WTC11 (cell line): ENCODE data around the gene LMO2. TPM values are rescaled to one million over a fixed set of nuclear protein-coding genes. Genes with fewer than 3 reads are reported as not detected.
"Not testable (repeated sequence)": the region's sequence is repeated elsewhere in the genome, so short reads cannot be mapped to it uniquely, and the experiment has no call there.

Experiments used
- ATAC-seq: fragments of 200-7000 bp; cut with Tn5 transposase; 2 replicates; pipeline ENCODE4 v1.10.0; 2021; ENCODE audit warnings: mild to moderate bottlenecking, moderate library complexity
- CTCF ChIA-PET: fragments of 300-600 bp; sonication (Branson Sonifier 250); formaldehyde crosslinking; loops from one replicate; lab custom pipeline; 2021; ENCODE audit warnings: antibody characterized with exemption; lab: Charles Lee
- POLR2A ChIA-PET: fragments of 350-600 bp; sonication (Branson Sonifier 250); formaldehyde crosslinking; loops from one replicate; lab custom pipeline; 2021; ENCODE audit warnings: antibody characterized with exemption; lab: Charles Lee
- DNase-seq: peaks from one replicate; pipeline ENCODE4 v3.0.0; 2021; ENCODE audit warnings: low spot score
- H3K27ac Mint-ChIP-seq: 2 replicates; pipeline ENCODE4 v1.8.0; 2021; ENCODE audit warnings: mixed read lengths
- H3K27me3 Mint-ChIP-seq: 2 replicates; pipeline ENCODE4 v1.8.0; 2021; ENCODE audit warnings: low read depth, mild to moderate bottlenecking, moderate library complexity, mixed read lengths
- H3K36me3 Mint-ChIP-seq: 2 replicates; pipeline ENCODE4 v1.8.0; 2021; ENCODE audit warnings: mixed read lengths
- H3K4me1 Mint-ChIP-seq: 2 replicates; pipeline ENCODE4 v1.8.0; 2022; ENCODE audit warnings: mixed read lengths
- H3K4me3 Mint-ChIP-seq: 2 replicates; pipeline ENCODE4 v1.8.0; 2021; ENCODE audit warnings: mild to moderate bottlenecking, moderate library complexity, mixed read lengths
- H3K9me3 Mint-ChIP-seq: 2 replicates; pipeline ENCODE4 v1.8.0; 2021; ENCODE audit warnings: mixed read lengths
- CREM ChIP-seq: sonication (generic); formaldehyde crosslinking; IDR thresholded peaks from 2 replicates; pipeline ENCODE4 v1.8.1; 2022; ENCODE audit warnings: mild to moderate bottlenecking, missing genetic modification reagents, moderate library complexity
- ELF4 ChIP-seq: sonication (generic); formaldehyde crosslinking; IDR thresholded peaks from 2 replicates; pipeline ENCODE4 v1.8.1; 2022; ENCODE audit warnings: low read depth, mild to moderate bottlenecking, moderate library complexity, missing genetic modification reagents
- ESRRA ChIP-seq: sonication (generic); formaldehyde crosslinking; IDR thresholded peaks from 2 replicates; pipeline ENCODE4 v1.8.1; 2022; ENCODE audit warnings: mild to moderate bottlenecking, missing genetic modification reagents, borderline replicate concordance
- FOXJ3 ChIP-seq: sonication (generic); formaldehyde crosslinking; IDR thresholded peaks from 2 replicates; pipeline ENCODE4 v1.9.0; 2021; ENCODE audit warnings: missing genetic modification reagents, mild to moderate bottlenecking, borderline replicate concordance
- GABPB1 ChIP-seq: sonication (generic); formaldehyde crosslinking; IDR thresholded peaks from 2 replicates; pipeline ENCODE4 v1.8.1; 2023; ENCODE audit warnings: mild to moderate bottlenecking, missing genetic modification reagents
- GTF2I ChIP-seq: fragments of 250-450 bp; sonication (Bioruptor Pico); conservative IDR thresholded peaks from 2 replicates; pipeline ENCODE4 v1.4.0; 2021; ENCODE audit warnings: mild to moderate bottlenecking
- IRF2 ChIP-seq: sonication (generic); formaldehyde crosslinking; IDR thresholded peaks from 2 replicates; pipeline ENCODE4 v1.8.0; 2022; ENCODE audit warnings: low read depth, missing genetic modification reagents, borderline replicate concordance
- NFE2L1 ChIP-seq: sonication (generic); formaldehyde crosslinking; IDR thresholded peaks from 2 replicates; pipeline ENCODE4 v1.8.1; 2023; ENCODE audit warnings: missing genetic modification reagents
- NR3C1 ChIP-seq: sonication (generic); formaldehyde crosslinking; conservative IDR thresholded peaks from 2 replicates; pipeline ENCODE4 v1.8.1; 2023; ENCODE audit warnings: low read depth, mild to moderate bottlenecking, missing genetic modification reagents
- ZNF138 ChIP-seq: sonication (generic); formaldehyde crosslinking; conservative IDR thresholded peaks from 2 replicates; pipeline ENCODE4 v1.8.1; 2022; ENCODE audit warnings: mild to moderate bottlenecking, moderate library complexity, missing genetic modification reagents
- ZNF219 ChIP-seq: sonication (generic); formaldehyde crosslinking; IDR thresholded peaks from 2 replicates; pipeline ENCODE4 v1.8.0; 2023; ENCODE audit warnings: missing genetic modification reagents, mild to moderate bottlenecking, borderline replicate concordance
- ZNF317 ChIP-seq: sonication (generic); formaldehyde crosslinking; IDR thresholded peaks from 2 replicates; pipeline ENCODE4 v1.8.1; 2023; ENCODE audit warnings: low read depth, mild to moderate bottlenecking, moderate library complexity, missing genetic modification reagents, borderline replicate concordance
- ZNF423 ChIP-seq: fragments of 250-450 bp; sonication (Bioruptor Pico); IDR thresholded peaks from 2 replicates; pipeline ENCODE4 v2.1.2; 2022; ENCODE audit warnings: mild to moderate bottlenecking, moderate library complexity
- total RNA-seq: library from RNA; stranded (reverse); gene quantifications from 3 replicates; pipeline ENCODE4 v1.2.3, GENCODE V29; 2021
- TF ChIP-seq, protein P1 (sequence below): fragments of 200-600 bp; IDR thresholded peaks from 2 replicates; pipeline ENCODE4 v1.8.0; 2022; ENCODE audit warnings: antibody characterized with exemption
- TF ChIP-seq, protein P2 (sequence below): sonication (generic); formaldehyde crosslinking; IDR thresholded peaks from 2 replicates; pipeline ENCODE4 v1.8.0; 2023; ENCODE audit warnings: missing genetic modification reagents
- TF ChIP-seq, protein P3 (sequence below): sonication (generic); formaldehyde crosslinking; IDR thresholded peaks from 2 replicates; pipeline ENCODE4 v1.8.1; 2023; ENCODE audit warnings: mild to moderate bottlenecking, missing genetic modification reagents, moderate library complexity
- TF ChIP-seq, protein P4 (sequence below): sonication (generic); formaldehyde crosslinking; IDR thresholded peaks from 2 replicates; pipeline ENCODE4 v1.8.0; 2022; ENCODE audit warnings: mild to moderate bottlenecking, missing genetic modification reagents
- TF ChIP-seq, protein P5 (sequence below): sonication (generic); formaldehyde crosslinking; IDR thresholded peaks from 2 replicates; pipeline ENCODE4 v1.8.1; 2022; ENCODE audit warnings: mild to moderate bottlenecking, missing genetic modification reagents, moderate library complexity, borderline replicate concordance
- TF ChIP-seq, protein P6 (sequence below): fragments of 250-450 bp; sonication (Bioruptor Pico); IDR thresholded peaks from 2 replicates; pipeline ENCODE4 v2.1.2; 2022; ENCODE audit warnings: mild to moderate bottlenecking, moderate library complexity

Gene LMO2
- total RNA-seq, 1 experiment from 2014 or later, result 3.4 TPM

DNA sequence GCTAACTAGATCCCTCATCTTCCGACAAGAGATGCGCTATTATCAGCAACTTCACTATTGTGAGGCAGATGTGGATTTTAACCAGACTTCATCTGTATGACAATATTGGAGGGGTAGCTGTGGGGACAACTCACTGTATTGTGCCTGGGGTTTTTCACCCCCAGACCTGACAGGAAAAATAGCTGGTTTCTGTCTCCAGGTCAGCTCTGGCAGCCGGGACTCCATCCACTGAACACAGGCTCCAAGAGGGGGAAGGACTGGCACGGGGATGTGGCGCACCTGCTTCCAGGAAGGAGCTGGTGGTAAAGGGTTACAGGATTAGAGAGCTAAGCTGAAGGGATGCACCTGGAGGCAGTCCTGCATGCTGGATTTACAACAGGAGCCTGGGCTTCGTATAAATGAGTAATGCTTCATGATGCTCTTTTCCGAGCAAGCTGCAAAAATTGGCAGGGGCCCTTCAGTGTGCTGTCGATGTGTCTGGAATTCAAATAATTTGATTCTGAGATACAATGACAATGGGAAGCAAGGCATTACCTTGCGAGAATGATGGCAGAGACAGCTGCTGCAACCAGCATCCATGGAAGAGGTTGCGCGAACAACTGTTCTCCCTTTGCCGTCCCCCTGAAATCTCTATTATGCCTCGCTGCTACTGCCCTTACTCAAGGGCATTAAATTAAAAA lies 49.5 kb downstream of the LMO2 start:
- Mint-ChIP-seq H3K36me3 (no peaks in the 10 kb centered on the region), H3K4me1 (no peaks in the 10 kb centered on the region), H3K9me3 (no peaks in the 10 kb centered on the region), H3K4me3 (no peak overlapping the region)
- DNase-seq, result no peak
- no peak for TF ChIP-seq CREM
- TF ChIP-seq, protein P1, sequence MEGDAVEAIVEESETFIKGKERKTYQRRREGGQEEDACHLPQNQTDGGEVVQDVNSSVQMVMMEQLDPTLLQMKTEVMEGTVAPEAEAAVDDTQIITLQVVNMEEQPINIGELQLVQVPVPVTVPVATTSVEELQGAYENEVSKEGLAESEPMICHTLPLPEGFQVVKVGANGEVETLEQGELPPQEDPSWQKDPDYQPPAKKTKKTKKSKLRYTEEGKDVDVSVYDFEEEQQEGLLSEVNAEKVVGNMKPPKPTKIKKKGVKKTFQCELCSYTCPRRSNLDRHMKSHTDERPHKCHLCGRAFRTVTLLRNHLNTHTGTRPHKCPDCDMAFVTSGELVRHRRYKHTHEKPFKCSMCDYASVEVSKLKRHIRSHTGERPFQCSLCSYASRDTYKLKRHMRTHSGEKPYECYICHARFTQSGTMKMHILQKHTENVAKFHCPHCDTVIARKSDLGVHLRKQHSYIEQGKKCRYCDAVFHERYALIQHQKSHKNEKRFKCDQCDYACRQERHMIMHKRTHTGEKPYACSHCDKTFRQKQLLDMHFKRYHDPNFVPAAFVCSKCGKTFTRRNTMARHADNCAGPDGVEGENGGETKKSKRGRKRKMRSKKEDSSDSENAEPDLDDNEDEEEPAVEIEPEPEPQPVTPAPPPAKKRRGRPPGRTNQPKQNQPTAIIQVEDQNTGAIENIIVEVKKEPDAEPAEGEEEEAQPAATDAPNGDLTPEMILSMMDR, result no peak
- TF ChIP-seq GABPB1 (CRISPR knock-in tag), result no peak
- TF ChIP-seq, protein P2, sequence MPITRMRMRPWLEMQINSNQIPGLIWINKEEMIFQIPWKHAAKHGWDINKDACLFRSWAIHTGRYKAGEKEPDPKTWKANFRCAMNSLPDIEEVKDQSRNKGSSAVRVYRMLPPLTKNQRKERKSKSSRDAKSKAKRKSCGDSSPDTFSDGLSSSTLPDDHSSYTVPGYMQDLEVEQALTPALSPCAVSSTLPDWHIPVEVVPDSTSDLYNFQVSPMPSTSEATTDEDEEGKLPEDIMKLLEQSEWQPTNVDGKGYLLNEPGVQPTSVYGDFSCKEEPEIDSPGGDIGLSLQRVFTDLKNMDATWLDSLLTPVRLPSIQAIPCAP (CRISPR knock-in tag), result no peak
- TF ChIP-seq, protein P3, sequence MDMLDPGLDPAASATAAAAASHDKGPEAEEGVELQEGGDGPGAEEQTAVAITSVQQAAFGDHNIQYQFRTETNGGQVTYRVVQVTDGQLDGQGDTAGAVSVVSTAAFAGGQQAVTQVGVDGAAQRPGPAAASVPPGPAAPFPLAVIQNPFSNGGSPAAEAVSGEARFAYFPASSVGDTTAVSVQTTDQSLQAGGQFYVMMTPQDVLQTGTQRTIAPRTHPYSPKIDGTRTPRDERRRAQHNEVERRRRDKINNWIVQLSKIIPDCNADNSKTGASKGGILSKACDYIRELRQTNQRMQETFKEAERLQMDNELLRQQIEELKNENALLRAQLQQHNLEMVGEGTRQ, result no peak
- TF ChIP-seq, protein P4, sequence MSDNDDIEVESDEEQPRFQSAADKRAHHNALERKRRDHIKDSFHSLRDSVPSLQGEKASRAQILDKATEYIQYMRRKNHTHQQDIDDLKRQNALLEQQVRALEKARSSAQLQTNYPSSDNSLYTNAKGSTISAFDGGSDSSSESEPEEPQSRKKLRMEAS, result no peak
- TF ChIP-seq ESRRA (CRISPR knock-in tag), result no peak
- TF ChIP-seq NFE2L1 (CRISPR knock-in tag), result no peak
- TF ChIP-seq IRF2, result no peak
- TF ChIP-seq, protein P5, sequence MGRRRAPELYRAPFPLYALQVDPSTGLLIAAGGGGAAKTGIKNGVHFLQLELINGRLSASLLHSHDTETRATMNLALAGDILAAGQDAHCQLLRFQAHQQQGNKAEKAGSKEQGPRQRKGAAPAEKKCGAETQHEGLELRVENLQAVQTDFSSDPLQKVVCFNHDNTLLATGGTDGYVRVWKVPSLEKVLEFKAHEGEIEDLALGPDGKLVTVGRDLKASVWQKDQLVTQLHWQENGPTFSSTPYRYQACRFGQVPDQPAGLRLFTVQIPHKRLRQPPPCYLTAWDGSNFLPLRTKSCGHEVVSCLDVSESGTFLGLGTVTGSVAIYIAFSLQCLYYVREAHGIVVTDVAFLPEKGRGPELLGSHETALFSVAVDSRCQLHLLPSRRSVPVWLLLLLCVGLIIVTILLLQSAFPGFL (CRISPR knock-in tag), result no peak
- no peak for TF ChIP-seq ZNF138
- no peak for TF ChIP-seq ZNF423 (CRISPR knock-in tag)
- TF ChIP-seq GTF2I (CRISPR knock-in tag), result no peak
- TF ChIP-seq ZNF317 (CRISPR knock-in tag), result no peak
- no peak for TF ChIP-seq ZNF219 (CRISPR knock-in tag)
- TF ChIP-seq, protein P6, sequence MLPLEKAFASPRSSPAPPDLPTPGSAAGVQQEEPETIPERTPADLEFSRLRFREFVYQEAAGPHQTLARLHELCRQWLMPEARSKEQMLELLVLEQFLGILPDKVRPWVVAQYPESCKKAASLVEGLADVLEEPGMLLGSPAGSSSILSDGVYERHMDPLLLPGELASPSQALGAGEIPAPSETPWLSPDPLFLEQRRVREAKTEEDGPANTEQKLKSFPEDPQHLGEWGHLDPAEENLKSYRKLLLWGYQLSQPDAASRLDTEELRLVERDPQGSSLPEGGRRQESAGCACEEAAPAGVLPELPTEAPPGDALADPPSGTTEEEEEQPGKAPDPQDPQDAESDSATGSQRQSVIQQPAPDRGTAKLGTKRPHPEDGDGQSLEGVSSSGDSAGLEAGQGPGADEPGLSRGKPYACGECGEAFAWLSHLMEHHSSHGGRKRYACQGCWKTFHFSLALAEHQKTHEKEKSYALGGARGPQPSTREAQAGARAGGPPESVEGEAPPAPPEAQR (CRISPR knock-in tag), result no peak
- TF ChIP-seq ELF4 (CRISPR knock-in tag), result no peak
- no peak for TF ChIP-seq FOXJ3 (CRISPR knock-in tag)
- TF ChIP-seq NR3C1 (CRISPR knock-in tag), result no peak
- TF ChIP-seq, all 79 proteins: peak for 0
- POLR2A ChIA-PET, result no interaction called here
- no peaks in the 10 kb centered on the region for H3K27me3 Mint-ChIP-seq
- ATAC-seq, result no peak
- CTCF ChIA-PET, result interaction anchor here (0.8 to 1.5 kb wide), 6 partner anchors 13 to 155 kb away, joined by 3 to 8 read pairs (median 4); no protein-coding TSS in a partner anchor
- H3K27ac Mint-ChIP-seq, result no peak overlapping the region

DNA sequence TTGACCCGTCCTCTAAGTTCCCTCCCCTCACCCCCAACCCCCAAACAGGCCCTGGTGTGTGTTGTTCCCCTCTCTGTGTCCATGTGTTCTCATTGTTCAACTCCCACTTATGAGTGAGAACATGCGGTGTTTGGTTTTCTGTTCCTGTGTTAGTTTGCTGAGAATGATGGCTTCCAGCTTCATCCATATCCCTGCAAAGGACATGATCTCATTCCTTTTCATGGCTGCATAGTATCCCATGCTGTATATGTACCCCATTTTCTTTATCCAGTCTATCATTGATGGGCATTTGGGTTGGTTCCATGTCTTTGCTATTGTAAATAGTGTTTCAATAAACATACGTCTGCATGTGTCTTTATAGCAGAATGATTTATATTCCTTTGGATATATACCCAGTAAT lies 53.6 kb downstream of the LMO2 start:
- H3K4me3 Mint-ChIP-seq, H3K4me1 Mint-ChIP-seq, H3K36me3 Mint-ChIP-seq, H3K9me3 Mint-ChIP-seq, CTCF ChIA-PET, DNase-seq, H3K27me3 Mint-ChIP-seq, ATAC-seq, H3K27ac Mint-ChIP-seq, POLR2A ChIA-PET: not testable (repeated sequence)

DNA sequence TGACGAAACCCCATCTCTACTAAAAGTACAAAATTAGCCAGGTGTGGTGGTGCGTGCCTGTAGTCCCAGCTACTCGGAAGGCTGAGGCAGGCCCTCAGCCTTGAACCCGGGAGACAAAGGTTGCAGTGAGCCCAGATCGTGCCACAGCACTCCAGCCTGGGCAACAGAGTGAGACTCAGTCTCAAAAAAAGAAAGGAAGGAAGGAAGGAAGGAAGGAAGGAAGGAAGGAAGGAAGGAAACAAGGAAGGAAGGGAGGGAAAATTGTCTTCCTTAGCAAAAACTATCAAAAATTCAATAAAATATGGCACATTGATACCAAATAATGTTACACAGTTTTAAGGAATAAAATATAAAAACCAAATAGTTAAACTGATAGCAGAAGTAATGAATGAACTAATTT lies 54.5 kb downstream of the LMO2 start:
- H3K27ac Mint-ChIP-seq, H3K36me3 Mint-ChIP-seq, H3K27me3 Mint-ChIP-seq, H3K4me3 Mint-ChIP-seq, ATAC-seq, DNase-seq, H3K9me3 Mint-ChIP-seq, POLR2A ChIA-PET, H3K4me1 Mint-ChIP-seq: not testable (repeated sequence)
- CTCF ChIA-PET, result interaction anchor here (0.6 kb wide), 1 partner anchor 1447 kb away, joined by 4 read pairs; no protein-coding TSS in a partner anchor
